Mucosa of stomach (tissue), 1 donor: ENCODE results near the gene BTG1.
"Not testable (repeated sequence)": the region's sequence is repeated elsewhere in the genome, so short reads cannot be mapped to it uniquely, and the experiment has no call there.

ENCODE experiments used
- H3K27me3 ChIP-seq: one replicate; pipeline ENCODE4 v1.7.0; 2013; ENCODE audit warnings: mild to moderate bottlenecking, low read length; ENCODE audit not compliant: control insufficient read depth, insufficient read depth
- H3K36me3 ChIP-seq: one replicate; pipeline ENCODE4 v1.7.0; 2013; ENCODE audit warnings: low read length; ENCODE audit not compliant: control insufficient read depth, insufficient read depth
- H3K4me1 ChIP-seq: one replicate; pipeline ENCODE4 v1.7.0; 2013; ENCODE audit warnings: mild to moderate bottlenecking, low read length; ENCODE audit not compliant: control insufficient read depth, insufficient read depth
- H3K4me3 ChIP-seq: one replicate; pipeline ENCODE4 v1.7.0; 2013; ENCODE audit warnings: low read length
- H3K9ac ChIP-seq: one replicate; pipeline ENCODE4 v1.7.0; 2013; ENCODE audit warnings: mild to moderate bottlenecking, low read length, moderate library complexity
- H3K9me3 ChIP-seq: one replicate; pipeline ENCODE4 v1.7.0; 2013; ENCODE audit warnings: mild to moderate bottlenecking, low read length, moderate library complexity; ENCODE audit not compliant: control insufficient read depth
- donor health status: Pancreatic carcinoma.

Gene BTG1

GRCh38 chr12:92107094-92107493 lies 38.6 kb downstream of the BTG1 start:
- H3K36me3 ChIP-seq, result no peaks in the 10 kb centered on the region
- peaks cover 11% of the 10 kb centered on the region for H3K4me1 ChIP-seq
- H3K9ac ChIP-seq, result no peak overlapping the region
- H3K27me3 ChIP-seq, result no peaks in the 10 kb centered on the region
- no peaks in the 10 kb centered on the region for H3K9me3 ChIP-seq
- no peak overlapping the region for H3K4me3 ChIP-seq

GRCh38 chr12:92105676-92106075 lies 40.0 kb downstream of the BTG1 start:
- no peaks in the 10 kb centered on the region for H3K9me3 ChIP-seq
- peaks cover 11% of the 10 kb centered on the region for H3K4me1 ChIP-seq
- no peak overlapping the region for H3K9ac ChIP-seq
- no peaks in the 10 kb centered on the region for H3K27me3 ChIP-seq
- H3K4me3 ChIP-seq, result no peak overlapping the region
- no peaks in the 10 kb centered on the region for H3K36me3 ChIP-seq

GRCh38 chr12:92105110-92105509 lies 40.5 kb downstream of the BTG1 start:
- Histone ChIP-seq H3K4me1 (peaks cover 11% of the 10 kb centered on the region), H3K9me3 (no peaks in the 10 kb centered on the region), H3K36me3 (no peaks in the 10 kb centered on the region), H3K9ac (no peak overlapping the region), H3K4me3 (no peak overlapping the region), H3K27me3 (no peaks in the 10 kb centered on the region)

- Histone ChIP-seq H3K4me3 (no peak overlapping the region), H3K27me3 (no peaks in the 10 kb centered on the region), H3K36me3 (no peaks in the 10 kb centered on the region), H3K9ac (no peak overlapping the region), H3K4me1 (peaks cover 14% of the 10 kb centered on the region), H3K9me3 (no peaks in the 10 kb centered on the region)
These were observed 43.0 kb downstream of the BTG1 start for GRCh38 chr12:92102606-92103005.

- no peak overlapping the region for H3K9ac ChIP-seq
- no peaks in the 10 kb centered on the region for H3K27me3 ChIP-seq
- no peaks in the 10 kb centered on the region for H3K36me3 ChIP-seq
- H3K4me1 ChIP-seq, result peaks cover 8% of the 10 kb centered on the region
- H3K4me3 ChIP-seq, result no peak overlapping the region
- no peaks in the 10 kb centered on the region for H3K9me3 ChIP-seq
These were observed 46.9 kb downstream of the BTG1 start for GRCh38 chr12:92098594-92099380.

- Histone ChIP-seq H3K36me3 (no peaks in the 10 kb centered on the region), H3K9ac (no peak overlapping the region), H3K27me3 (no peaks in the 10 kb centered on the region), H3K4me3 (no peak overlapping the region), H3K9me3 (no peaks in the 10 kb centered on the region), H3K4me1 (peaks cover 8% of the 10 kb centered on the region)
These were observed 49.1 kb downstream of the BTG1 start for GRCh38 chr12:92096346-92097136.

GRCh38 chr12:92094751-92095161 lies 50.9 kb downstream of the BTG1 start:
- Histone ChIP-seq H3K9me3 (no peaks in the 10 kb centered on the region), H3K9ac (no peak overlapping the region), H3K36me3 (no peaks in the 10 kb centered on the region), H3K27me3 (no peaks in the 10 kb centered on the region), H3K4me3 (no peak overlapping the region), H3K4me1 (peaks cover 8% of the 10 kb centered on the region)

- not testable (repeated sequence) for H3K36me3 ChIP-seq, H3K9ac ChIP-seq, H3K4me3 ChIP-seq, H3K27me3 ChIP-seq, H3K4me1 ChIP-seq, H3K9me3 ChIP-seq
These were observed 51.3 kb downstream of the BTG1 start for GRCh38 chr12:92094301-92094700.
